Lower leg skin (tissue), 3 donors: ENCODE data around the gene SDCCAG8.

Experiments
- POLR2A ChIP-seq, 2 donors: fragments of 450-650 bp; IDR thresholded peaks; one replicate each; pipeline ENCODE4 v1.6.1; 2016 to 2017; ENCODE audit warnings: antibody characterized with exemption in 2 of 2, mild to moderate bottlenecking in 1 of 2, moderate library complexity in 1 of 2
- TF ChIP-seq, protein P1 (sequence below), 3 donors: fragments of 450-650 bp; IDR thresholded peaks; one replicate each; pipeline ENCODE4 v1.5.1; 2016; ENCODE audit warnings: antibody characterized with exemption in 3 of 3, mild to moderate bottlenecking in 3 of 3, moderate library complexity in 2 of 3

DNA sequence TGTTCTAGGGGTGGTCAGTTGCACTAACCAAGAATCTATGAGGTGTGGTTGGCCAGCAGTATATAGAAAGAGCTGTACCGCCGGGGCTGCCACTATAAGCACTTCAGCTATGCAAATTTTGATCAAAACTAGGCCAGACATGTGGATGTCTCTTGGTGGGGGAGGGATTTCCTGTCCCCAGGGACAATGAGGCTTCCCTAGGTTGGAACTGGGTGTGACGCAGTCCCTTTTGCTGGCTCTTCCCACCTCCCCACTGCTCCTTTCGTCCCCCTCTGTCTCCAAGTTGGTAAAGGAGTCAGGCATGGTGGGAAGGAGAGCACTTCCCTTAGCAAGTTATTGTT lies 13.6 kb downstream of the SDCCAG8 start:
- TF ChIP-seq, protein P1, sequence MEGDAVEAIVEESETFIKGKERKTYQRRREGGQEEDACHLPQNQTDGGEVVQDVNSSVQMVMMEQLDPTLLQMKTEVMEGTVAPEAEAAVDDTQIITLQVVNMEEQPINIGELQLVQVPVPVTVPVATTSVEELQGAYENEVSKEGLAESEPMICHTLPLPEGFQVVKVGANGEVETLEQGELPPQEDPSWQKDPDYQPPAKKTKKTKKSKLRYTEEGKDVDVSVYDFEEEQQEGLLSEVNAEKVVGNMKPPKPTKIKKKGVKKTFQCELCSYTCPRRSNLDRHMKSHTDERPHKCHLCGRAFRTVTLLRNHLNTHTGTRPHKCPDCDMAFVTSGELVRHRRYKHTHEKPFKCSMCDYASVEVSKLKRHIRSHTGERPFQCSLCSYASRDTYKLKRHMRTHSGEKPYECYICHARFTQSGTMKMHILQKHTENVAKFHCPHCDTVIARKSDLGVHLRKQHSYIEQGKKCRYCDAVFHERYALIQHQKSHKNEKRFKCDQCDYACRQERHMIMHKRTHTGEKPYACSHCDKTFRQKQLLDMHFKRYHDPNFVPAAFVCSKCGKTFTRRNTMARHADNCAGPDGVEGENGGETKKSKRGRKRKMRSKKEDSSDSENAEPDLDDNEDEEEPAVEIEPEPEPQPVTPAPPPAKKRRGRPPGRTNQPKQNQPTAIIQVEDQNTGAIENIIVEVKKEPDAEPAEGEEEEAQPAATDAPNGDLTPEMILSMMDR (IDR thresholded peaks at IDR 0.05): no peak
- TF ChIP-seq POLR2A (IDR thresholded peaks at IDR 0.05): no peak
